ENCODE results near the gene SYT7.
A peak's percentile ranks its signal among the peaks of the same experiment; 100 is the strongest.

Gene SYT7

GRCh38 chr11:61553373-61554171 is 27.3 kb downstream of the SYT7 start:
- DNase-seq (ENCODE audit: low read depth), result no peak

- no peak for DNase-seq (ENCODE audit: low read depth)
Observed at GRCh38 chr11:61552108-61552635, 28.7 kb downstream of the SYT7 start.

GRCh38 chr11:61551634-61552033 is 29.2 kb downstream of the SYT7 start:
- DNase-seq (ENCODE audit: low read depth), result no peak

- no peak for DNase-seq (ENCODE audit: low read depth)
Observed at GRCh38 chr11:61550665-61551227, 30.1 kb downstream of the SYT7 start.

DNA sequence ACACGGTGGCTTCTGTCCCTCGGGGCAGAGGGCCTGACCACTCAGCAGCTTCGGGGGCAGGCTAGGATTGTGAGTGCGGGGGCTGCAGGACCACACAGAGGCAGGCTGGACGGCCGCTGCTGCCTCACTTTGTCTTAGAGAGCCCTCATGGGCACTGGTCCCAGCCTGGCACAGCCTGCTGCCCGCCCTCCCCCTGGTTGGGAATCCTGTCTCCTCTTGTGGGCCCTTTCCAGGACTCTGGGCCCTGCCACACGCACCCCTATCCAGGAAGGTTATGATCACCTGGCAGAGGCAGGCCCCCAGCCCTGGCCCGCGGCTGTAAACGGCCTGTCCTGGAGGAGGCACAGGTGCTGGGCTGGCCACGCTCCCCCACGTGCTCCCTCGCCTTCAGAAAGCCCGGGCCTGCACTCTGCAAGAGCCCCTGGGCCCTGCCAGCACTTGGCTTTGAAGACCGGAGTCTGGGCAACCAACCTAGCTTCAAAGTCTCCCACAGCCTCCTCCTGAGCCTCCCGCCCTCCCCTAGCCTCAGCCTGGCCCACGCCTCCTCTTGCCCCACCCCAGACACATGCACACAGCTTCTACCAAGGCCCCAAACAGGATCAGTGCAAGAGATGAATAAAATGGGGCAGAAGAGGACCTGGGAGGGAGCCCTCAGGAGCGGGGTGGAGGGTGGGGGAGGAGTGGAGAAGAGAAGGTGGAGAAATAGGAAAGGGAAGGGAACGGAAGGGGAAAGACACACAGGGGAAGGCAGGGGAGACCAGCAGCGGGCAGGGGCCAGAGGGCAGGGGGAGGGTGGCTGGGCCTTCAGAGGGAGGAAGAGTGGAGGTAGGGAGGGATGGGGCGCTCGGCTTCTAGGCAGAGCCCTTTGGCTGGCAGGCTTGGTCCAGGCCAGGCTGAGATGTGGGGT is 31.0 kb downstream of the SYT7 start:
- DNase-seq (ENCODE audit: low read depth), result no peak

GRCh38 chr11:61549177-61549576 is 31.7 kb downstream of the SYT7 start:
- no peak for DNase-seq (ENCODE audit: low read depth)

- DNase-seq (ENCODE audit: low read depth), result no peak
Observed at GRCh38 chr11:61547246-61547645, 33.6 kb downstream of the SYT7 start.

GRCh38 chr11:61546663-61547062 is 34.2 kb downstream of the SYT7 start:
- DNase-seq (ENCODE audit: low read depth), result no peak

DNA sequence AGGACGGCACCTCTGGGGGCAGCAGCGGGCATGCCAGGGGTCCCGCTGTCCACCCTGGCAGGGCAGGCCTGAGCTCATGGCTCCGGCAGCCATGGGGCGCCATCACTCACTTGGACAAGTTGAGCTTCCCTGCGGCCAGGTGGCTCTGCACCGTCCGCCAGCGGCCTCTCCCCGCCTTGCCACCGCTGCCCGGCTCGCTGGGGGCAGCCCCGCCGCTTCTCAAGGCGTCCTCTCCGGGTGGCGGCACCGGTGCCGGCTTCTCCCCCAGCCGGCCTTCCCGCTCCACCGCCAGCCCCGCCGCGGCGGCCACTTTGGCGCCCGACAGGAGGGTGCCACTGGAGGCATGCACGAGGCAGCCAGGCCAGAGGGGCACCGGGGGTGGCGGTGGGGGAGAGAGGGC is 35.0 kb downstream of the SYT7 start:
- DNase-seq (ENCODE audit: low read depth), result no peak

- peak; percentile 7 for DNase-seq (ENCODE audit: low read depth)
Observed at GRCh38 chr11:61545341-61545740, 35.5 kb downstream of the SYT7 start.

GRCh38 chr11:61544466-61544865 is 36.4 kb downstream of the SYT7 start:
- no peak for DNase-seq (ENCODE audit: low read depth)

DNA sequence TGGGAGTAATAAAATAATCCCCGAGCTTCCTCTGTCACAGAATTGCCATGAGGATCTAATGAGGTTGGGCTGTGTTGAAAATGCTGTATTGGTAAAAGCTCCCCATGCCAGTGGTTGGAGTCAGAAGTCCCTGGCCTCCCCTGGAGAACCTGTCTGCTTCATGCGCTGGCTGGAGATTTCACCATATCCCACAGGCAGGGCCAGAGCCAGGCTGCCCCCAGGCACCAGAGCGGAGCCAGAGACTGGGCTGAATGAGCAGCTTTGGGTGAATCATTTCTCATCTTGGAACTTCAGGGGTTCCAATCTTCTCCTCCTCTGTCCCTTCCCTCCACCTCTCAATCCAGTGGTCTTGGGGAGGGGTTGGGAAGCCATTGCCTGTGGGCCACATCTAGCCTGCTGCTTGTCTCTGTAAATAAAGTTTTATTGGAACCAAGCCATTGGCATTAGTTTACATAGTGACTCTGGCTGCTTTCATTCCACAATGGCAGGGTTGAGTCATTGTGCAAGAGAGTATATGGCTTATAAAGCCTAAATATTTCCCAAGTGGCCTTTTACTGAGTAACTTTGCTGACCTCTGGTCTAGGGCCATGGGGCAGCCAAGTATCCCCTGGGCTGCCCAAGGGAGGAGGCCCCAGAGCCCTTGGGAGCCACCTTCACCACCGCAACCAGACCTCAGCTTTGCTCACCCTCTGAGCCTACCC is 37.1 kb downstream of the SYT7 start:
- peak; percentile 10 for DNase-seq (ENCODE audit: low read depth)

GRCh38 chr11:61542705-61543104 is 38.2 kb downstream of the SYT7 start:
- no peak for DNase-seq (ENCODE audit: low read depth)

- no peak for DNase-seq (ENCODE audit: low read depth)
Observed at GRCh38 chr11:61542024-61542461, 38.8 kb downstream of the SYT7 start.

GRCh38 chr11:61541598-61541997 is 39.3 kb downstream of the SYT7 start:
- no peak for DNase-seq (ENCODE audit: low read depth)

- DNase-seq (ENCODE audit: low read depth), result no peak
Observed at GRCh38 chr11:61540528-61540927, 40.3 kb downstream of the SYT7 start.

DNA sequence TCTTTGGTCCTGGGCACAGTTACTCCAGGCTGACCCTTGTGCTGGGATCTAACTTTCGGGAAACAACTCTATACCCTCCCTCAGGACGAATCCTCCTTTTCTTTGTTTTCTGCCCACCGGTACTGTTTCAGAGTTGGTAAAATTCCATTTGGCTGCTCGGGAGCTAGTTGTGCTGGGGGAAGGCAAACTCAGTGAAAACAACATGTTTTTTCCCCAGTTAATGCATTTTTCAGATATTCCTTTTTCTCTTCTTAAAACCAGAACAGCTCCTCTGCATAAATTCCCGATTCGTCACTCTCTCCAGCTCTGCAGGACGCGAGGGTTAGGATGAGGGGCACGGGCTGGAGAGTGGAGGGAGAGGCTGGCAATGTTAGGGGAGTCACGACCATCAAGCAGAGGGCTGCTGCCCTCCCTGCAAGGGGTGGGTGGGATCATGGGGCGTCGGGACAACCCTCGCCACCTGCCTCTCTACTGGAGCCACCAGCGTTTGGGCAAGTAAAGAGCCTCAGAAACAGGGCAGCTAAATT is 41.0 kb downstream of the SYT7 start:
- no peak for DNase-seq (ENCODE audit: low read depth)

DNA sequence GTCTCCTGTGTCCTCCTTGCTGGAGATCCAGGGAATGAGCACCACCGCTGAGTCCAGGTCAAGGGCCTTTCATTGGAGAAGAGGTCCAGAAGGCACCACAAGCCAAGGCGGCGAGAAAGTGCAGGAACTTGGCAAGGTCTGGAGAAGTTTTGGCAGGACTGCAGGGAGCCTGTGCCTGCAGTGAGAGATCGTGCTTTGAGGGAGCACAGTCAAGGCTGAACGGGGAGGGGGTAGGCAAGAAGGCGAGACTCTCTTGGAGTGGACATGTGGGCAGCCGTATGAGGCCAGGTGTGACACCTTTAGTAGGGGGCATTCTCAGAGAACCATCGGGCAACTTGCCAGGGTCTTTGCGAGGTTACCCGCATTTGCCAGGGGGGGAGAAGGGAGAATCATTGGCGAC is 41.9 kb downstream of the SYT7 start:
- no peak for DNase-seq (ENCODE audit: low read depth)

DNA sequence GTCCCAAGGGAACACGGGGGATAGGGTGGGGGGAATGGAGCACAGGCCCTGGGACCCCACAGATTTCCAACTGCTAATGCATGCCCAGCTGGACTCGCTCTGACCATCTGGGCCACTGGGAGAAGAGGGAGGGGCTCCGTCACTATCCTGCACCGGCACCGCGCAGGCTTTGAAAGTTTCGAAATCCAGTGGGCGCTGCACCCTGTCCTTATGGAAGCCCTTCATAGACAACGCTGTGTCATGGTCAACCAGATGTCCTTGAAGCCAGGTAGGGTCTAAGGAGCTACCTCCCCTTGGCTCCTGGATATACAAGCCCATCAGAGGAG is 42.3 kb downstream of the SYT7 start:
- no peak for DNase-seq (ENCODE audit: low read depth)

DNA sequence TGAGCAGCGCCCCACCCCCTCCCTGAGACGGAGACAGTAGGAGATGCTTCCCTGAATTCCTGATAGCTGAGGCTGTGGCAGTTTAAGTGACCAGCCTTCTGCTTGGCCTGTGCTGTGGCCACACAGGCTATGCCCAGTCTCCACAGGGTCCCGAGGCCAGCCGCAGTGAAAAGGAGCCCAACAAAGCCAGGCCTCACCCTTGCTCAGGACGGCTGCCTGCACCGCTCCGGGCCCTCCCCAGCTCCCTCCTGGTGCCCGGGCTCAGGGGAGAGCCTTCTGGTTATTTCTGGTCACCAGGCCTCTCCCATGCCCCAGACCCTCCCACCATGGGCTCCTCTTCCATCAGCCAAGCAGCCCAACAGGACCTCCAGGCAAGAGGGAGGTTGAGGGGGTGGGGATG is 43.5 kb downstream of the SYT7 start:
- no peak for DNase-seq (ENCODE audit: low read depth)

GRCh38 chr11:61536676-61537270 is 44.1 kb downstream of the SYT7 start:
- no peak for DNase-seq (ENCODE audit: low read depth)

All from amniotic epithelial cell (primary cell).